Body of pancreas (tissue), 4 donors: ENCODE measurements around the gene ZNF248.

Source experiments
- CTCF ChIP-seq, 7 experiments: fragments of 450-650 bp in 4 of 7; fragments of 200-600 bp in 3 of 7; sonication (generic) in 3 of 7; IDR thresholded peaks; one replicate each; pipeline ENCODE4 v1.5.1; 2016 to 2019; ENCODE audit warnings: antibody characterized with exemption in 7 of 7
- POLR2A ChIP-seq, 3 donors: fragments of 450-650 bp; IDR thresholded peaks; one replicate each; pipeline ENCODE4 v1.6.1; 2016; ENCODE audit warnings: antibody characterized with exemption in 3 of 3, mild to moderate bottlenecking in 2 of 3

- no peak for TF ChIP-seq CTCF (IDR thresholded peaks at IDR 0.05)
- no peak for TF ChIP-seq POLR2A (IDR thresholded peaks at IDR 0.05)
Observed at GRCh38 chr10:37871143-37871542, 13.7 kb upstream of the ZNF248 start.
